OCI-LY1 (cell line): ENCODE data around the gene OIP5.
"Not testable (repeated sequence)": the region's sequence is repeated elsewhere in the genome, so short reads cannot be mapped to it uniquely, and the experiment has no call there.

Source experiments
- H2AFZ ChIP-seq: fragments of 200-600 bp; sonication (generic), shearing (Covaris generic); 2 replicates; pipeline ENCODE4 v1.6.0; 2014; ENCODE audit warnings: antibody characterized with exemption, mild to moderate bottlenecking, low read length
- H3F3A ChIP-seq: fragments of 200-600 bp; sonication (generic), shearing (Covaris generic); 2 replicates; pipeline ENCODE4 v1.6.0; 2014; ENCODE audit warnings: mild to moderate bottlenecking, antibody characterized with exemption, low read length, moderate library complexity; ENCODE audit not compliant: insufficient read depth
- H3K27ac ChIP-seq: fragments of 200-600 bp; sonication (generic); 2 replicates; pipeline ENCODE4 v1.5.1; 2014; ENCODE audit warnings: low read length, mixed run types, mild to moderate bottlenecking, low read depth; ENCODE audit not compliant: poor library complexity, severe bottlenecking
- H3K27me3 ChIP-seq: fragments of 200-600 bp; sonication (generic); 2 replicates; pipeline ENCODE4 v1.6.0; 2014; ENCODE audit warnings: antibody characterized with exemption, mild to moderate bottlenecking, low read length, moderate library complexity; ENCODE audit not compliant: insufficient read depth
- H3K36me3 ChIP-seq: fragments of 200-600 bp; sonication (generic); 2 replicates; pipeline ENCODE4 v1.6.1; 2014; ENCODE audit warnings: mild to moderate bottlenecking, antibody characterized with exemption, low read length, moderate library complexity, mixed read lengths; ENCODE audit not compliant: insufficient read depth
- H3K4me1 ChIP-seq: fragments of 200-600 bp; sonication (generic); 2 replicates; pipeline ENCODE4 v1.5.1; 2014; ENCODE audit warnings: mild to moderate bottlenecking, low read length, moderate library complexity; ENCODE audit not compliant: insufficient read depth, severe bottlenecking
- H3K4me2 ChIP-seq: fragments of 200-600 bp; sonication (generic), shearing (Covaris generic); 2 replicates; pipeline ENCODE4 v1.6.1; 2014; ENCODE audit warnings: low read length
- H3K4me3 ChIP-seq: fragments of 200-600 bp; sonication (generic); 2 replicates; pipeline ENCODE4 v1.5.1; 2014; ENCODE audit warnings: low read length, low read depth, mild to moderate bottlenecking, mixed read lengths; ENCODE audit not compliant: poor library complexity, severe bottlenecking
- H3K79me2 ChIP-seq: fragments of 200-600 bp; shearing (Covaris generic); 2 replicates; pipeline ENCODE4 v1.6.1; 2016; ENCODE audit warnings: mixed run types, low read length, mixed read lengths; ENCODE audit not compliant: insufficient read depth
- H3K9ac ChIP-seq: fragments of 200-600 bp; sonication (generic), shearing (Covaris generic); 2 replicates; pipeline ENCODE4 v1.6.1; 2014; ENCODE audit warnings: mild to moderate bottlenecking, low read length, mixed read lengths
- H3K9me2 ChIP-seq: fragments of 200-600 bp; sonication (generic), shearing (Covaris generic); 2 replicates; pipeline ENCODE4 v1.6.1; 2014; ENCODE audit warnings: low read depth, mild to moderate bottlenecking, low read length, mixed read lengths
- H3K9me3 ChIP-seq: fragments of 200-600 bp; shearing (Covaris generic); 2 replicates; pipeline ENCODE4 v1.6.1; 2014; ENCODE audit warnings: low read length, mixed read lengths
- H4K20me1 ChIP-seq: fragments of 200-600 bp; sonication (generic), shearing (Covaris generic); 2 replicates; pipeline ENCODE4 v1.6.0; 2016; ENCODE audit warnings: mild to moderate bottlenecking, low read length; ENCODE audit not compliant: insufficient read depth
- EZH2 ChIP-seq: fragments of 200-600 bp; sonication (generic), shearing (Covaris generic); IDR thresholded peaks from 2 replicates; pipeline ENCODE4 v1.8.0; 2017; ENCODE audit warnings: borderline replicate concordance, mixed run types, mild to moderate bottlenecking, antibody characterized with exemption, low read length, moderate library complexity, mixed read lengths
- TF ChIP-seq, protein P1 (sequence below): fragments of 200-600 bp; sonication (generic), shearing (Covaris generic); IDR thresholded peaks from 2 replicates; pipeline ENCODE4 v1.5.1; 2017; ENCODE audit warnings: mild to moderate bottlenecking, antibody characterized with exemption, low read length, moderate library complexity, mixed read lengths

The OIP5 gene

GRCh38 chr15:41269887-41270286 is 62.5 kb downstream of the OIP5 start:
- no peaks in the 10 kb centered on the region for H3K9me3 ChIP-seq
- TF ChIP-seq EZH2, result no peak
- TF ChIP-seq, protein P1, sequence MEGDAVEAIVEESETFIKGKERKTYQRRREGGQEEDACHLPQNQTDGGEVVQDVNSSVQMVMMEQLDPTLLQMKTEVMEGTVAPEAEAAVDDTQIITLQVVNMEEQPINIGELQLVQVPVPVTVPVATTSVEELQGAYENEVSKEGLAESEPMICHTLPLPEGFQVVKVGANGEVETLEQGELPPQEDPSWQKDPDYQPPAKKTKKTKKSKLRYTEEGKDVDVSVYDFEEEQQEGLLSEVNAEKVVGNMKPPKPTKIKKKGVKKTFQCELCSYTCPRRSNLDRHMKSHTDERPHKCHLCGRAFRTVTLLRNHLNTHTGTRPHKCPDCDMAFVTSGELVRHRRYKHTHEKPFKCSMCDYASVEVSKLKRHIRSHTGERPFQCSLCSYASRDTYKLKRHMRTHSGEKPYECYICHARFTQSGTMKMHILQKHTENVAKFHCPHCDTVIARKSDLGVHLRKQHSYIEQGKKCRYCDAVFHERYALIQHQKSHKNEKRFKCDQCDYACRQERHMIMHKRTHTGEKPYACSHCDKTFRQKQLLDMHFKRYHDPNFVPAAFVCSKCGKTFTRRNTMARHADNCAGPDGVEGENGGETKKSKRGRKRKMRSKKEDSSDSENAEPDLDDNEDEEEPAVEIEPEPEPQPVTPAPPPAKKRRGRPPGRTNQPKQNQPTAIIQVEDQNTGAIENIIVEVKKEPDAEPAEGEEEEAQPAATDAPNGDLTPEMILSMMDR, result no peak
- no peaks in the 10 kb centered on the region for H3K9me2 ChIP-seq
- no peak overlapping the region for H3K27ac ChIP-seq
- no peak overlapping the region for H3K4me2 ChIP-seq
- H3F3A ChIP-seq, result no peaks in the 10 kb centered on the region
- no peak overlapping the region for H3K9ac ChIP-seq
- no peak overlapping the region for H3K4me3 ChIP-seq
- no peaks in the 10 kb centered on the region for H3K79me2 ChIP-seq
- no peaks in the 10 kb centered on the region for H3K27me3 ChIP-seq
- no peaks in the 10 kb centered on the region for H4K20me1 ChIP-seq
- peaks cover 26% of the 10 kb centered on the region for H3K36me3 ChIP-seq
- H2AFZ ChIP-seq, result no peak overlapping the region
- H3K4me1 ChIP-seq, result no peaks in the 10 kb centered on the region

GRCh38 chr15:41263891-41264351 is 68.5 kb downstream of the OIP5 start:
- Histone ChIP-seq H4K20me1 (no peaks in the 10 kb centered on the region), H3K9me3 (no peaks in the 10 kb centered on the region), H3K4me1 (peaks cover 10% of the 10 kb centered on the region), H3K9me2 (no peaks in the 10 kb centered on the region), H2AFZ (no peak overlapping the region), H3K9ac (no peak overlapping the region), H3F3A (no peaks in the 10 kb centered on the region), H3K27ac (no peak overlapping the region), H3K4me2 (no peak overlapping the region), H3K4me3 (no peak overlapping the region), H3K36me3 (peaks cover 38% of the 10 kb centered on the region), H3K79me2 (no peaks in the 10 kb centered on the region), H3K27me3 (no peaks in the 10 kb centered on the region)
- TF ChIP-seq, protein P1, result no peak
- TF ChIP-seq EZH2, result no peak

- Histone ChIP-seq H3K9me2 (no peaks in the 10 kb centered on the region), H3K27me3 (no peaks in the 10 kb centered on the region), H4K20me1 (no peaks in the 10 kb centered on the region), H3K36me3 (peaks cover 43% of the 10 kb centered on the region), H2AFZ (no peak overlapping the region), H3K9ac (no peak overlapping the region), H3K4me1 (peaks cover 17% of the 10 kb centered on the region), H3K9me3 (no peaks in the 10 kb centered on the region), H3F3A (no peaks in the 10 kb centered on the region), H3K79me2 (no peaks in the 10 kb centered on the region), H3K4me3 (no peak overlapping the region), H3K27ac (no peak overlapping the region), H3K4me2 (no peak overlapping the region)
- TF ChIP-seq, protein P1, result no peak
- TF ChIP-seq EZH2, result no peak
Observed at GRCh38 chr15:41262571-41262970, 69.8 kb downstream of the OIP5 start.

DNA sequence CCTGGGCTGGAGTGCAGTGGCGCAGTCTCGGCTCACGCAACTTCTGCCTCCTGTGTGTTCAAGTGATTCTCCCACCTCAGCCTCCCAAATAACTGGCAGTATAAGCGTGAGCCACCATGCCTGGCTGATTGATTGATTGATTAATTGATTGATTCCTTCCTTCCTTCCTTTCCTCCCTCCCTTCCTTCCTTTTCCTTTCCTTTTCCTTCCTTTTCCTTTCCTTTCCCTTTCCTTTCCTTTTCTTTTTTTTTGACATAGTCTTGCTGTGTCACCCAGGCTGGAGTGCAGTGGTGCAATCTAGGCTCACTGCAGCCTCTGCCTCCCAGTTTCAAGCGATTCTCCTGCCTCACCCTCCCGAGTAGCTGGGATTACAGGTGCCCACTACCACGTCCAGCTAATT is 71.5 kb downstream of the OIP5 start:
- not testable (repeated sequence) for H4K20me1 ChIP-seq, H3K27ac ChIP-seq, H3F3A ChIP-seq, H3K9ac ChIP-seq, H3K79me2 ChIP-seq, H3K27me3 ChIP-seq, H3K9me2 ChIP-seq, H3K4me2 ChIP-seq, H3K4me3 ChIP-seq, H2AFZ ChIP-seq, H3K9me3 ChIP-seq
- H3K36me3 ChIP-seq, result peaks cover 44% of the 10 kb centered on the region
- peaks cover 17% of the 10 kb centered on the region for H3K4me1 ChIP-seq
